COLO668 (cell line): ENCODE results near the gene MGAT4B.

Source experiments
- DNase-seq: peaks from one replicate; lab custom pipeline; 2025; ENCODE audit not compliant: unreplicated experiment; lab: John Stamatoyannopoulos, UW

The MGAT4B gene

GRCh38 chr5:179749857-179750508 is 56.7 kb downstream of the MGAT4B start:
- DNase-seq, result no peak

GRCh38 chr5:179747811-179748210 is 58.9 kb downstream of the MGAT4B start:
- no peak for DNase-seq
